Endothelial cell (in vitro differentiated cells): ENCODE measurements around the gene FSD2. TPM values are rescaled to one million over a fixed set of nuclear protein-coding genes. Genes with fewer than 3 reads are reported as not detected.

Experiments used
- DNase-seq: peaks from one replicate; pipeline ENCODE4 v3.0.0; 2021; ENCODE audit warnings: low spot score
- H3K27ac Mint-ChIP-seq: one replicate; pipeline ENCODE4 v1.8.0; 2021; ENCODE audit warnings: mixed read lengths, inconsistent platforms; ENCODE audit not compliant: unreplicated experiment
- H3K27me3 Mint-ChIP-seq: one replicate; pipeline ENCODE4 v1.8.0; 2021; ENCODE audit warnings: mild to moderate bottlenecking, moderate library complexity, mixed read lengths, inconsistent platforms; ENCODE audit not compliant: unreplicated experiment
- H3K36me3 Mint-ChIP-seq: one replicate; pipeline ENCODE4 v1.8.0; 2021; ENCODE audit warnings: mild to moderate bottlenecking, low read depth, mixed read lengths, inconsistent platforms; ENCODE audit not compliant: unreplicated experiment
- H3K4me1 Mint-ChIP-seq: one replicate; pipeline ENCODE4 v1.8.0; 2021; ENCODE audit warnings: mild to moderate bottlenecking, mixed read lengths, inconsistent platforms; ENCODE audit not compliant: unreplicated experiment
- H3K4me3 Mint-ChIP-seq: one replicate; pipeline ENCODE4 v1.8.0; 2021; ENCODE audit warnings: mild to moderate bottlenecking, mixed read lengths, inconsistent platforms; ENCODE audit not compliant: unreplicated experiment
- H3K9me3 Mint-ChIP-seq: one replicate; pipeline ENCODE4 v1.8.0; 2021; ENCODE audit warnings: mixed read lengths, inconsistent platforms; ENCODE audit not compliant: unreplicated experiment
- total RNA-seq: library from RNA; stranded (reverse); fragmentation: NEBNext Ultra II Directional; extraction: Animal tissue kit (Norgen Biotek cat#: 25700); gene quantifications from one replicate; pipeline ENCODE4 v1.2.1, GENCODE V29; 2021; ENCODE audit not compliant: unreplicated experiment
- TF ChIP-seq, protein P1 (sequence below): fragments of 200-600 bp; sonication (generic); IDR thresholded peaks from one replicate; pipeline ENCODE4 v1.5.0; 2021; ENCODE audit warnings: antibody characterized with exemption; ENCODE audit not compliant: unreplicated experiment

The FSD2 gene
- total RNA-seq, 1 donor from 2014 or later: not detected

DNA sequence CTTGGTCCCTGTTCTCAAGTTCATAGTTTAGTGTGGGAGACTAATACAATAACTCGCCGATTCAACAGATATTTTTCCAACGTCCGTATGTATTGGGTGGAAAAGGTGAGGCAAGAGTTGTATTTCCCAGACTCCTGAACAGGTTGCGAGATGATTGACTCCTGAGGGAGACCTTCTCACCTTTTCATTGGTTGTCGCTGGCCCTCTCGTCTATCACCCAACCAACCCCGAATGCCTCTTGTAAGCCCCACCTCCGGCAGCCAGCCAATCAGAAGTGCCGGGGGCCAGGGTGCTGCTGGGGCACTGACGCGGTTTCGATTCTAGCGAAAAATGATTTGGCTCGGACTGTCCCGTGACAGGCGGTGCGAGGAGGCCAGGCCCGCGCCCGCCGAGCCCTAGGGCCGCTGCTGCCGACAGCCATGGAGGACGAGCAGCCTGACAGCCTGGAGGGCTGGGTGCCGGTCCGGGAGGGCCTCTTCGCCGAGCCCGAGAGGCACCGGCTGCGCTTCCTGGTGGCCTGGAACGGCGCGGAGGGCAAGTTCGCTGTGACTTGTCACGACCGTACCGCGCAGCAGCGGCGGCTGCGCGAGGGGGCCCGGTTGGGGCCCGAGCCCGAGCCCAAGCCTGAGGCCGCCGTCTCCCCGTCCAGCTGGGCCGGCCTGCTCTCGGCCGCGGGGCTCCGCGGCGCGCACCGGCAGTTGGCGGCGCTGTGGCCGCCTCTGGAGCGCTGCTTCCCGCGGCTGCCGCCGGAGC, 3.6 kb upstream of the FSD2 start, which contains the start of gene WHAMM:
Gene WHAMM, plus strand, starts transcription at position 321 of the 753 bp plus-strand sequence. Its CDS starts 99 bp downstream, at position 420.
- TF ChIP-seq, protein P1, sequence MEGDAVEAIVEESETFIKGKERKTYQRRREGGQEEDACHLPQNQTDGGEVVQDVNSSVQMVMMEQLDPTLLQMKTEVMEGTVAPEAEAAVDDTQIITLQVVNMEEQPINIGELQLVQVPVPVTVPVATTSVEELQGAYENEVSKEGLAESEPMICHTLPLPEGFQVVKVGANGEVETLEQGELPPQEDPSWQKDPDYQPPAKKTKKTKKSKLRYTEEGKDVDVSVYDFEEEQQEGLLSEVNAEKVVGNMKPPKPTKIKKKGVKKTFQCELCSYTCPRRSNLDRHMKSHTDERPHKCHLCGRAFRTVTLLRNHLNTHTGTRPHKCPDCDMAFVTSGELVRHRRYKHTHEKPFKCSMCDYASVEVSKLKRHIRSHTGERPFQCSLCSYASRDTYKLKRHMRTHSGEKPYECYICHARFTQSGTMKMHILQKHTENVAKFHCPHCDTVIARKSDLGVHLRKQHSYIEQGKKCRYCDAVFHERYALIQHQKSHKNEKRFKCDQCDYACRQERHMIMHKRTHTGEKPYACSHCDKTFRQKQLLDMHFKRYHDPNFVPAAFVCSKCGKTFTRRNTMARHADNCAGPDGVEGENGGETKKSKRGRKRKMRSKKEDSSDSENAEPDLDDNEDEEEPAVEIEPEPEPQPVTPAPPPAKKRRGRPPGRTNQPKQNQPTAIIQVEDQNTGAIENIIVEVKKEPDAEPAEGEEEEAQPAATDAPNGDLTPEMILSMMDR: peak; percentile 13
- peak within 1 kb of the TSS; percentile 95 for H3K4me3 Mint-ChIP-seq
- H3K9me3 Mint-ChIP-seq: no peaks in the 10 kb centered on the region
- no peaks in the 10 kb centered on the region for H3K36me3 Mint-ChIP-seq
- DNase-seq: peak; percentile 90
- peaks cover 3% of the 10 kb centered on the region for H3K27me3 Mint-ChIP-seq
- H3K27ac Mint-ChIP-seq: peak within 1 kb of the TSS; percentile 95
- peaks cover 10% of the 10 kb centered on the region for H3K4me1 Mint-ChIP-seq

- Mint-ChIP-seq H3K4me3 (peak overlapping the region; percentile 85), H3K36me3 (no peaks in the 10 kb centered on the region), H3K27ac (no peak overlapping the region), H3K4me1 (peaks cover 11% of the 10 kb centered on the region), H3K9me3 (no peaks in the 10 kb centered on the region), H3K27me3 (peaks cover 3% of the 10 kb centered on the region)
- no peak for DNase-seq
- TF ChIP-seq, protein P1: no peak
Measured at GRCh38 chr15:82808634-82809041, 2.8 kb upstream of the FSD2 start.

DNA sequence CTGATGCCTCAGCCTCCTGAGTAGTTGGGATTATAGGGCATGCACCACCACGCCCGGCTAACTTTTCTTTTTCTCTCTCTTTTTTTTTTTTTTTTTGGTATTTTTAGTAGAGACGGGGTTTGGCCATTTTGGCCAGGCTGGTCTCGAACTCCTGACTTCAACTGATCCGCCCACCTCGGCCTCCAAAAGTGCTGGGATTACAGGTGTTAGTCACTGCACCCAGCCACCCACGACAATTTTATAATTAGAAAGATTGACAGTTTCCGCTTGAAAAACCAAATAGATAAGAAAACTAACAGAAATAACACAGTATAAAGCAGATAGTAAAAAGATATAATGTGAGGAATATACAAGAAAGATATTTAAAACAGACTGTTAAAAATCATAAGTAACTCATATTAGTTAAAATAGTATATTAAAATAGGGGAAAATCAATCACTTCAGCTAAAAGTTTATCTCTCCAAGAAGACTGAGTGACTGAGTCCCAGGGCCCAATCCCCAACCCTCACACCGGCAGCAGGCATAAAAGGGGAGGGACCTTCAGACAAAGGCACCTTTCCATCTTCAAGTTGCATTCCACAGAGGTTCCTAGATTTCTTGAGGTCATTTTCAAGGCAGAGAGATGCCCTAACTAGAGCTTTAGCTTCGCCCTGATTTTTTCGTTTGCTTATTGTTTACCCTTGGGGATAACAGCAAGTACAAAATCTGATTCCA, 2.2 kb upstream of the FSD2 start:
- no peak overlapping the region for H3K4me3 Mint-ChIP-seq
- TF ChIP-seq, protein P1: no peak
- no peak overlapping the region for H3K27ac Mint-ChIP-seq
- peaks cover 3% of the 10 kb centered on the region for H3K27me3 Mint-ChIP-seq
- DNase-seq: no peak
- H3K9me3 Mint-ChIP-seq: no peaks in the 10 kb centered on the region
- no peaks in the 10 kb centered on the region for H3K36me3 Mint-ChIP-seq
- H3K4me1 Mint-ChIP-seq: peaks cover 14% of the 10 kb centered on the region

GRCh38 chr15:82804575-82804949, 1.3 kb downstream of the FSD2 start:
- H3K9me3 Mint-ChIP-seq: no peaks in the 10 kb centered on the region
- H3K27ac Mint-ChIP-seq: no peak overlapping the region
- H3K4me1 Mint-ChIP-seq: peaks cover 4% of the 10 kb centered on the region
- no peak overlapping the region for H3K4me3 Mint-ChIP-seq
- H3K36me3 Mint-ChIP-seq: no peaks in the 10 kb centered on the region
- TF ChIP-seq, protein P1: no peak
- H3K27me3 Mint-ChIP-seq: peaks cover 3% of the 10 kb centered on the region
- DNase-seq: no peak
